Lower leg skin (tissue), 4 donors: ENCODE data around the gene NOP9. TPM values are rescaled to one million over a fixed set of nuclear protein-coding genes. Genes with fewer than 3 reads are reported as not detected.

Experiments
- DNase-seq, 2 donors: peaks; one replicate each; pipeline ENCODE4 v3.0.0-alpha.2; 2019; ENCODE audit warnings: low spot score in 2 of 2
- H3K4me3 ChIP-seq: fragments of 200-600 bp; sonication (generic); 2 replicates; pipeline ENCODE4 v1.5.1; 2017; ENCODE audit warnings: mild to moderate bottlenecking, low read depth; ENCODE audit not compliant: poor library complexity, severe bottlenecking
- CTCF ChIP-seq, 3 donors: fragments of 450-650 bp; IDR thresholded peaks; one replicate each; pipeline ENCODE4 v1.5.1; 2016; ENCODE audit warnings: antibody characterized with exemption in 3 of 3, mild to moderate bottlenecking in 3 of 3, moderate library complexity in 2 of 3
- POLR2A ChIP-seq, 2 donors: fragments of 450-650 bp; IDR thresholded peaks; one replicate each; pipeline ENCODE4 v1.6.1; 2016 to 2017; ENCODE audit warnings: antibody characterized with exemption in 2 of 2, mild to moderate bottlenecking in 1 of 2, moderate library complexity in 1 of 2
- WGBS, 2 donors: methylation state at CpG; one replicate each; pipeline ENCODE4 v1.1.5; 2018; 5-methylcytosine and 5-hydroxymethylcytosine counted together
- intact Hi-C: fragments of 100-400 bp; cut with DNase I; formaldehyde crosslinking; loops from one replicate; pipeline ENCODE4 v1.15.0; 2023; ENCODE audit warnings: low total_unique reads
- total RNA-seq, 4 donors: library from RNA; depleted of rRNA; stranded (reverse); fragments of >200 nt; gene quantifications; one replicate each; pipeline ENCODE4 v1.1.0, GENCODE V29; 2016

NOP9 gene
- total RNA-seq, 4 donors from 2014 or later: 13.8 to 20.4 (median 17.6) TPM

GRCh38 chr14:24282736-24283135 lies 16.9 kb upstream of the NOP9 start:
- no peak overlapping the region for H3K4me3 ChIP-seq
- 83 to 100% methylated on average over 3 of the region's 3 CpGs for WGBS, 2 donors
- DNase-seq: no peak
- intact Hi-C loops: no loop called here
- no peak for TF ChIP-seq CTCF (IDR thresholded peaks at IDR 0.05)
- no peak for TF ChIP-seq POLR2A (IDR thresholded peaks at IDR 0.05)

- 77 to 91% methylated on average over 5 of the region's 5 CpGs for WGBS, 2 donors
- intact Hi-C loops: no loop called here
- TF ChIP-seq POLR2A (IDR thresholded peaks at IDR 0.05) (no peak), CTCF (IDR thresholded peaks at IDR 0.05) (no peak)
- no peak for DNase-seq
- H3K4me3 ChIP-seq: no peak overlapping the region
Measured at GRCh38 chr14:24283796-24284460, 15.7 kb upstream of the NOP9 start.

DNA sequence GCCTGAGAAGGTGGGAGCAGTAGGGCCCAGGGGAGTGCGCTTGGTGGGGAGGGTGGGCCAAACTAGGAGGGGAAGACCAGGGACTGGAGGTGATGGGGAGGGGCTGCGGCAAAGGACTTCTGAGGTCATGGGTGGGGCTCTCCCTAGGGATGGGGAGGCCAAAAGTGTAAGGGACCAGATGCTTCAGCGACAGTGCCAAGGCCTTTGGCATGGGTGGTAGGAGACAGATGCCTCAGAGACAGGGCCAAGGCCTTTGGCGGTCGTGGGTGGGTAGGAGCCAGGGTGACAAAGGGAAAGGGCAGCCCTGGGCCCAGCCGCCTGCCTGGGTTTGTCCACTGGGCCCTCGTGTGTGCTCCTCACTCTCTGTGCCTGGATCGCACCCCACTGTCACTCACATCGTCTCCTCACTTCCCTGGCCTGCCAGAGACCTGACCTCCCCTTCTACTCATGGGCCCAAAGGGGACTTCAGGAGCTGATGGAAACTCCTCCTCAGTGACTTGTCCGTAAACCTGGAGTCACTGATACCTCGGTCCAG lies 15.1 kb upstream of the NOP9 start:
- TF ChIP-seq POLR2A (IDR thresholded peaks at IDR 0.05) (no peak), CTCF (IDR thresholded peaks at IDR 0.05) (no peak)
- WGBS, 2 donors: 58 to 65% methylated on average over 11 of the region's 11 CpGs
- no peak for DNase-seq
- intact Hi-C loops: no loop called here
- H3K4me3 ChIP-seq: no peak overlapping the region

DNA sequence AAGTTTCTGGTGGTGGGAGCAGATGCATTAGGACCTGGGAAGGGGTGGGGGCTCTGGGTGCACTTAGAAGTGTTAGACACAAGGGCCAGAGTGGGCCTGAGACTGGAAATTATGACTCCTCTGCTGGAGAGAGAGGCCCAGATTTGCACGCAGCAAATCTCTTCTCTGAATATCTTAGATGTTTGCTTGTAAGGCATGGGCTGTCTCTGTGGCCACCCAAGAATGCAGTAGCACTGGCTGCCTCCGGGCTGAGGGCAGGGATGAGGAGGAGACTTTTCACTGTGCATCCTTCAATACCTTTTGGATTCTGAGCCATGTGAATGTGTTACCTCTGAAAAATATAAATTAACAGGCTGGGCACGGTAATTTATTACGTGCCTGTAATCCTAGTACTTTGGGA lies 14.3 kb upstream of the NOP9 start:
- no peak for DNase-seq
- intact Hi-C loops: no loop called here

GRCh38 chr14:24286996-24287395 lies 12.7 kb upstream of the NOP9 start:
- intact Hi-C loops: no loop called here
- WGBS, 2 donors: 98% methylated on average over 5 of the region's 5 CpGs
- TF ChIP-seq CTCF (IDR thresholded peaks at IDR 0.05): no peak

More for the DNA sequence above, 14.3 kb upstream of the NOP9 start:
- TF ChIP-seq POLR2A (IDR thresholded peaks at IDR 0.05) (no peak), CTCF (IDR thresholded peaks at IDR 0.05) (no peak)
- H3K4me3 ChIP-seq: no peak overlapping the region
- WGBS, 2 donors: 45 to 55% methylated on average over 4 of the region's 4 CpGs

More at GRCh38 chr14:24286996-24287395, 12.7 kb upstream of the NOP9 start:
- DNase-seq: no peak
- no peak overlapping the region for H3K4me3 ChIP-seq
